ENCODE measurements around the gene TMEM61.

TMEM61 gene

DNA sequence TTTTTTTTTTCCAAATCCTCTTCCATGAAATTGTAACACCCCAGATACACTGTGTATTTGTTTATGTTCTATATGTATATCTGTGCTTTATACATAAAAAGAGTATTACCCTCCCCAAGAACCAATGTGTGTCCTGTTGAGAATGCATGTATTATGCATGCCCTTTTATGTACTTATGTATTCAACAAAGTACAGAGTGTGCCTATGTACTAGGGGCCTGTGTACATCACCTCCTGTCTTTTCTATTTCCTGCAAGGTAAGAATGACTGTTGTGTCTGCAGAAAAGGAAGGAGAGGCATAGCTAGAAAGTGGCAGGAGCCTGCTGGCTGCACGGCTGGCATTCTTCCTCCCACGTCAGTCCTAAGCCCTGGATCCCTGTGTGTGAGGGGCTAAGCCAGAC, 7.0 kb downstream of the TMEM61 start:
- no peak overlapping the region for H3K27ac ChIP-seq
- no peak for TF ChIP-seq CTCF (IDR thresholded peaks at IDR 0.05)
- no peak for DNase-seq
- no peak overlapping the region for H3K4me3 ChIP-seq
- H3K27me3 ChIP-seq = peaks cover 0 to 4% of the 10 kb centered on the region in 2 donors
- H3K9me3 ChIP-seq = no peaks in the 10 kb centered on the region
- intact Hi-C loops (cut with DNase I; ENCODE audit: low total_unique reads) = no loop called here
- peaks cover 0 to 7% (median 0%) of the 10 kb centered on the region in 3 donors for H3K36me3 ChIP-seq
- H3K4me1 ChIP-seq = peaks cover 0 to 26% (median 9%) of the 10 kb centered on the region in 4 donors

DNA sequence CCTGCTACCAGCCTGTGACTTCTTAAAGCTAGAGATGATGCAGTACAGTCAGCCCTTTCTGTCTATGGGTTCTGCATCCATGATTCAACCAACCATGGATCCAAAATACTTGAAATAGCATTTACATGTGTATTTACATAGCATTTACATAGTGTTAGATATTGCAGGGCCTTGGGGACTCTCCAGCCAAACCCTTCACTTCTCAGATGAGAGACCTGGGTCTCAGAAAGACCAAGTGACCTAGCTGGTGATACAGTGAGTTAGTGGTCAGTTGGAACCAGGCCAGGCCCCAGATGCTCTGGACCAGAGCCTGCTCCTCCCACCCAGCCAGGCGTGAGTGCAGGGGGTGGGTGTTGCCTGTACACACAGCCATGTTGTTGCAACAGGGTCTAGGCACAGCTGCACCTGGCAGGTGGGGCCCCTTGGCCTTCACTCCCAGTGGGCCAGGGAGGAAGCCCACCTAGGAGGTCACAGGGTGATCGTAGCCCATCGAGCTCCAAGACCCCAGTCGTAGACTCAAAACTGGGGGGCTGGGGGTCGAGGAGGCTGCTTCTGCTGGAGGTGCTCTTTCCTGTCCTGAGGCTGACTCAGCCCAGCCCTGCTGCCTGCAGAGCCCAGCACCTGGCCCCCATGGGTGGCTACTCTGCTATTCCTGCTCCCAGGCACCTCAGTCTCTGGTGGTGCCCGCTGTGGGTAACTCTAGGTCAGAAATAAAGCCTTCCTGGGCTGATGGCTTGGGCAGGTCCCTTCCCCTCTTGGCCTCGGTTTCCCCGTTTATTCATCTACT, 7.7 kb downstream of the TMEM61 start:
- H3K27ac ChIP-seq = no peak overlapping the region
- H3K36me3 ChIP-seq = peaks cover 0 to 7% (median 0%) of the 10 kb centered on the region in 3 donors

GRCh38 chr1:54988975-54989374, 8.5 kb downstream of the TMEM61 start:
- intact Hi-C loops (cut with DNase I; ENCODE audit: low total_unique reads) = no loop called here
- no peak for TF ChIP-seq CTCF (IDR thresholded peaks at IDR 0.05)
- Histone ChIP-seq H3K4me3 (no peak overlapping the region), H3K27ac (no peak overlapping the region), H3K27me3 (no peaks in the 10 kb centered on the region), H3K36me3 (peaks cover 0 to 7% (median 0%) of the 10 kb centered on the region in 3 donors), H3K9me3 (no peaks in the 10 kb centered on the region), H3K4me1 (peaks cover 0 to 23% (median 8%) of the 10 kb centered on the region in 4 donors)
- no peak for DNase-seq

More for the DNA sequence above, 7.7 kb downstream of the TMEM61 start:
- TF ChIP-seq CTCF (IDR thresholded peaks at IDR 0.05) = no peak
- Histone ChIP-seq H3K4me1 (peaks cover 0 to 26% (median 9%) of the 10 kb centered on the region in 4 donors), H3K4me3 (no peak overlapping the region), H3K9me3 (no peaks in the 10 kb centered on the region), H3K27me3 (peaks cover 0 to 4% of the 10 kb centered on the region in 2 donors)
- DNase-seq = no peak
- intact Hi-C loops (cut with DNase I; ENCODE audit: low total_unique reads) = no loop called here

DNA sequence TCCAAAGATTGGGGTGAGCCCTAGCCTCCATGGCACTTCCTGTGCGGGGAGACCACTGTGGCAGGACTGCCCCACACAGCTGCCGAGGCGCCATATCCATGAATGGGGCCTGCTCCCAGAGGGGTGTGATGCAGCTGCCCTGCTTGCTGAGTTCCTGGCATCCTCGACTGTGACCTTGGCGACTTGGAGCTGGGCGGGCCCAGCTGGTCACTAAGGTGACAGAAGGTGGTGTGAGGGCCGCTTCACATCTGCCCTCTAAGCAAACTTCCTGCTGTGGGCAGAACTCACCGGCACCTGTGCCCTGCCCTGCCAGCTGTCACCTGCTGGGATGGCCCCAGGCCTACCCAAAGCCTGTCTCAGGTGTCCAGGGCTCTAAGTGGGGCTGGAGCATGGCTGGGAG, 9.0 kb downstream of the TMEM61 start:
- no peaks in the 10 kb centered on the region for H3K9me3 ChIP-seq
- H3K27me3 ChIP-seq = no peaks in the 10 kb centered on the region
- H3K4me1 ChIP-seq = peaks cover 0 to 20% (median 8%) of the 10 kb centered on the region in 4 donors
- H3K27ac ChIP-seq = peak overlapping the region in 1 of 2 donors; percentile 6
- no peak for TF ChIP-seq CTCF (IDR thresholded peaks at IDR 0.05)
- no peak for DNase-seq
- H3K36me3 ChIP-seq = peaks cover 0 to 7% (median 0%) of the 10 kb centered on the region in 3 donors
- no peak overlapping the region for H3K4me3 ChIP-seq
- intact Hi-C loops (cut with DNase I; ENCODE audit: low total_unique reads) = no loop called here

DNA sequence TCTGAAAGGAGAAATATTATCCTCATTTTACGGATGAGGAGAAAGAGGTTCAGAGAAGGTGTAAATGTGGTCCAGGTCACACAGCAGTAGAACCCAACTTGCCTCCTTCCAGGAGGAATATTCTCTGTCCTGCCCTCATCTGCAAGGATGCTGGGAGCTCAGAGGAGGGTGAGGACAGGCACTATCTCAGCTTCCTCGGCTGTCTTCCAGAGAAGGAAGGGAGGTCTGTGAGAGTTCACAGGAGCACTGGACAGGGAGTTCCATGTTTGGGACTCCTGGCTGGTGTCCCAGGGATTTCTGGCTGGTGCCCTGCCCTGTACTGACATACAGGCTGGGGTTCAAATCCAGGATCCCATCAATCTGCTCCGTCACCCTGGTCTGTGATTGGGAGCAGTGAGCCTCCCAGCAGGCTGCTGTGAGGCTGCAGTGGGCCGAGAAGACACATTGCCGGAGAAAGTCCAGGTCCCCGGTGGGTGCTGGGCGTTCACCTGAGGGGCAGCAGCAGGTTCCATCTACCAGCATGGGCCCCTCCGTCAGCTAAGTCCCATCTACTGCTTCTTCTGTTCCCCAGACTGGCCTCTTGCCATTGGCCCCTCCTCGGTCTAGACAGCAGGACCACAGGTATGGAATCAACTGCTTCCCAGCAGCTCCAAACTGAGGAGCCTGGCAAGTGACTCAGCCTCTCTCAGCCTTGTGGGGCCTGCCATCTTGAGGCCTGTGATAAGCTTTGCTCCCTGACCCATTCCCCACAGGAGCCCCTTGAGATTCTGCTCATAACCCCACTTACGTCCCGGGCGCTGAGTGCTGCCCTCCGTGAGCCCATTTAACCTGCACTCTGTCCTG, 9.8 kb downstream of the TMEM61 start:
- peaks cover 0 to 20% (median 8%) of the 10 kb centered on the region in 4 donors for H3K4me1 ChIP-seq
- no peaks in the 10 kb centered on the region for H3K27me3 ChIP-seq
- intact Hi-C loops (cut with DNase I; ENCODE audit: low total_unique reads) = no loop called here
- H3K27ac ChIP-seq = peak overlapping the region in 1 of 2 donors; percentile 33
- peaks cover 0 to 7% (median 0%) of the 10 kb centered on the region in 3 donors for H3K36me3 ChIP-seq
- TF ChIP-seq CTCF (IDR thresholded peaks at IDR 0.05) = no peak
- no peak for DNase-seq
- H3K9me3 ChIP-seq = no peaks in the 10 kb centered on the region
- no peak overlapping the region for H3K4me3 ChIP-seq

Measured in tibial artery (tissue), 4 donors.